ENCODE measurements around the gene RPE.

The RPE gene

GRCh38 chr2:210046851-210047500 is 44.5 kb downstream of the RPE start:
- no peak overlapping the region for H3K4me3 ChIP-seq (ENCODE audit: low read depth, low read length)
- no peak for DNase-seq (ENCODE audit: low read depth)
- TF ChIP-seq CTCF (IDR thresholded peaks at IDR 0.05; ENCODE audit: control insufficient read depth, extremely low read depth, insufficient read depth) = no peak

- H3K4me3 ChIP-seq (ENCODE audit: low read depth, low read length) = no peak overlapping the region
- no peak for DNase-seq (ENCODE audit: low read depth)
- TF ChIP-seq CTCF (IDR thresholded peaks at IDR 0.05; ENCODE audit: control insufficient read depth, extremely low read depth, insufficient read depth) = no peak
These were observed 47.4 kb downstream of the RPE start for GRCh38 chr2:210049831-210050230.

- DNase-seq (ENCODE audit: low read depth) = no peak
- no peak for TF ChIP-seq CTCF (IDR thresholded peaks at IDR 0.05; ENCODE audit: control insufficient read depth, extremely low read depth, insufficient read depth)
- H3K4me3 ChIP-seq (ENCODE audit: low read depth, low read length) = no peak overlapping the region
These were observed 48.4 kb downstream of the RPE start for GRCh38 chr2:210050885-210051284.

GRCh38 chr2:210054696-210055095 is 52.3 kb downstream of the RPE start:
- no peak overlapping the region for H3K4me3 ChIP-seq (ENCODE audit: low read depth, low read length)
- no peak for DNase-seq (ENCODE audit: low read depth)
- TF ChIP-seq CTCF (IDR thresholded peaks at IDR 0.05; ENCODE audit: control insufficient read depth, extremely low read depth, insufficient read depth) = no peak

- no peak for TF ChIP-seq CTCF (IDR thresholded peaks at IDR 0.05; ENCODE audit: control insufficient read depth, extremely low read depth, insufficient read depth)
- H3K4me3 ChIP-seq (ENCODE audit: low read depth, low read length) = no peak overlapping the region
- no peak for DNase-seq (ENCODE audit: low read depth)
These were observed 53.4 kb downstream of the RPE start for GRCh38 chr2:210055825-210056224.

GRCh38 chr2:210063306-210063705 is 60.9 kb downstream of the RPE start:
- no peak overlapping the region for H3K4me3 ChIP-seq (ENCODE audit: low read depth, low read length)
- no peak for DNase-seq (ENCODE audit: low read depth)
- no peak for TF ChIP-seq CTCF (IDR thresholded peaks at IDR 0.05; ENCODE audit: control insufficient read depth, extremely low read depth, insufficient read depth)

Measured in LNCaP clone FGC (cell line).